ENCODE data around the gene DTX4.

DTX4 gene

GRCh38 chr11:59225017-59225416, 53.1 kb downstream of the DTX4 start:
- H3K27me3 ChIP-seq (ENCODE audit: insufficient read depth, low read depth, severe bottlenecking), result peaks cover 72% of the 10 kb centered on the region
- H3K9me3 ChIP-seq (ENCODE audit: severe bottlenecking), result no peaks in the 10 kb centered on the region
- no peaks in the 10 kb centered on the region for H3K36me3 ChIP-seq
- DNase-seq, result no peak
- TF ChIP-seq CTCF (IDR thresholded peaks at IDR 0.05; ENCODE audit: low read depth, low read length), result no peak
- H3K27ac ChIP-seq, result no peak overlapping the region
- no peak overlapping the region for H3K4me3 ChIP-seq (ENCODE audit: low read depth, low read length)

DNA sequence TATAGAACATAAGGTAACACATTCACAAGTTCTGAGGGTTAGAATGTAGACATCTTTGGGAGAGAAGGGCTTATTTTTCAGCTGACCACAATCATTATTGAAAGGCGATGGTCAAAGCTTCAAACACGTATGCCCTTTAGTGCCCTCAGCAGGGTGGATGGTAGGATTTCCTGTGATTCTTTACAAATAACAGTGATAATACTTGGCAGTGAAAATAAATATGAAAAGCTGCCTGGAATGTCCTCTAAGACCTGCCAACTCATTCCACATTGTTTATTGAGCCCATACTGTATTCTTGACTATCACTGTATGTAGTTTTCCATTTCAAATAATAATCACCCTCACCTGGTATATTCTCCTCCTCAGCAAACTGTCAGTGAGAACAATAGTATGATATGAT, 54.5 kb downstream of the DTX4 start:
- Histone ChIP-seq H3K4me3 (ENCODE audit: low read depth, low read length) (no peak overlapping the region), H3K27ac (no peak overlapping the region), H3K36me3 (no peaks in the 10 kb centered on the region), H3K9me3 (ENCODE audit: severe bottlenecking) (no peaks in the 10 kb centered on the region), H3K27me3 (ENCODE audit: insufficient read depth, low read depth, severe bottlenecking) (peaks cover 69% of the 10 kb centered on the region)
- DNase-seq, result no peak
- no peak for TF ChIP-seq CTCF (IDR thresholded peaks at IDR 0.05; ENCODE audit: low read depth, low read length)

- no peak for DNase-seq
- no peak for TF ChIP-seq CTCF (IDR thresholded peaks at IDR 0.05; ENCODE audit: low read depth, low read length)
- H3K36me3 ChIP-seq, result no peaks in the 10 kb centered on the region
- H3K27ac ChIP-seq, result no peak overlapping the region
- peaks cover 4% of the 10 kb centered on the region for H3K9me3 ChIP-seq (ENCODE audit: severe bottlenecking)
- H3K4me3 ChIP-seq (ENCODE audit: low read depth, low read length), result no peak overlapping the region
- peaks cover 11% of the 10 kb centered on the region for H3K27me3 ChIP-seq (ENCODE audit: insufficient read depth, low read depth, severe bottlenecking)
Measured at GRCh38 chr11:59240322-59240721, 68.4 kb downstream of the DTX4 start.

DNA sequence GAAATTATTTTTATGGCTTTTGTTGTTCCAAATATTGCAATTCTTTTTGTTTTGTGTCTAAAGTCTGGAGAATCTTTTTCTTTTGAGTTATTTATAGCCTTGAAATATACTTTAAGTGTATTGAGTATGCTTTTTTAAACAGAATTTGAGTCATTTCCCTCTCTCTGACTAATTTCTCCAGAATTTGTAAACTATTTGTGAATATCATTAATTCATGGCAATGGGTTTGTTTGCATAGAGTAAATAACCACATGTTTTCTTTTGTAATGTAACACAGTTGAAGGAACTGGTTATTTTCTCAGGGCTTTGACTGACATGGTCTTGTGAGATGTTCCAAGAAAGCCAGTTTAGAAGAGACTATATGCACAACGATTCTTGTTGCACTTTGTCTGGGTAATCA, 71.7 kb downstream of the DTX4 start:
- Histone ChIP-seq H3K27me3 (ENCODE audit: insufficient read depth, low read depth, severe bottlenecking) (peaks cover 30% of the 10 kb centered on the region), H3K4me3 (ENCODE audit: low read depth, low read length) (no peak overlapping the region), H3K36me3 (no peaks in the 10 kb centered on the region), H3K9me3 (ENCODE audit: severe bottlenecking) (peaks cover 4% of the 10 kb centered on the region), H3K27ac (no peak overlapping the region)
- DNase-seq, result no peak
- TF ChIP-seq CTCF (IDR thresholded peaks at IDR 0.05; ENCODE audit: low read depth, low read length), result no peak

- H3K36me3 ChIP-seq, result no peaks in the 10 kb centered on the region
- peaks cover 65% of the 10 kb centered on the region for H3K27me3 ChIP-seq (ENCODE audit: insufficient read depth, low read depth, severe bottlenecking)
- no peak overlapping the region for H3K4me3 ChIP-seq (ENCODE audit: low read depth, low read length)
- no peak overlapping the region for H3K27ac ChIP-seq
- DNase-seq, result no peak
- no peak for TF ChIP-seq CTCF (IDR thresholded peaks at IDR 0.05; ENCODE audit: low read depth, low read length)
- no peaks in the 10 kb centered on the region for H3K9me3 ChIP-seq (ENCODE audit: severe bottlenecking)
Measured at GRCh38 chr11:59247531-59248227, 75.7 kb downstream of the DTX4 start.

DNA sequence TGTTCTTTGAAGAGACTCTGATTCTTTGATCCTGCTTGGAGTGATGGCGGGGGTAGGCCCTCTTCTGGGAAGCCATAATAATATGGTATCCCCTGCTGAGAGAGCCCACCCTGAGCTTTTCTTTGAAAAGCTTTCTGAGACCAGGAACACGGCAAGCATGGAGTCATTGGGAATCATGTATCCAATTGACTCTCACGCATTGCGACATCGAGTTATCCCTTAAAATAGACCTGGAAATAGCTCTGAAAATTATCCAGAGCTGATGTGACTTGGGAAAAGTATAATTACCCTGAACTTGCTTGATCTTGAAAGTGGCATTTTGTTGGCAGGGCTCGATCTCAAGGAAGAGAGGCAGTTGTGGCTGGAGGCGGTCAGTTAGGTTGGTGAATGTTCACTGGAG, 77.6 kb downstream of the DTX4 start:
- no peaks in the 10 kb centered on the region for H3K9me3 ChIP-seq (ENCODE audit: severe bottlenecking)
- no peaks in the 10 kb centered on the region for H3K36me3 ChIP-seq
- no peak for TF ChIP-seq CTCF (IDR thresholded peaks at IDR 0.05; ENCODE audit: low read depth, low read length)
- peaks cover 70% of the 10 kb centered on the region for H3K27me3 ChIP-seq (ENCODE audit: insufficient read depth, low read depth, severe bottlenecking)
- no peak overlapping the region for H3K4me3 ChIP-seq (ENCODE audit: low read depth, low read length)
- DNase-seq, result no peak
- H3K27ac ChIP-seq, result no peak overlapping the region

All from WERI-Rb-1 (cell line).